DND-41 (cell line): ENCODE data around the gene TIMM9.

Experiments
- ATAC-seq: fragments of 200-7000 bp; cut with Tn5 transposase; 3 replicates; pipeline ENCODE4 v1.9.1; 2021; ENCODE audit warnings: low read depth; ENCODE audit not compliant: insufficient read depth
- DNase-seq: peaks from one replicate; pipeline ENCODE4 v3.0.0-alpha.2; 2020
- H2AFZ ChIP-seq: 2 replicates; pipeline ENCODE4 v1.6.0; 2012; ENCODE audit warnings: low read depth, low read length
- H3K27ac ChIP-seq: 2 replicates; pipeline ENCODE4 v1.5.1; 2012; ENCODE audit warnings: low read length, inconsistent platforms
- H3K27me3 ChIP-seq: fragments of 200-600 bp; sonication (generic); 2 replicates; pipeline ENCODE4 v1.6.0; 2012; ENCODE audit warnings: low read length, mild to moderate bottlenecking, inconsistent platforms; ENCODE audit not compliant: insufficient read depth, poor library complexity
- H3K36me3 ChIP-seq: 2 replicates; pipeline ENCODE4 v1.5.1; 2012; ENCODE audit warnings: low read length, inconsistent platforms; ENCODE audit not compliant: insufficient read depth
- H3K4me1 ChIP-seq: 2 replicates; pipeline ENCODE4 v1.5.1; 2012; ENCODE audit warnings: mild to moderate bottlenecking, low read length; ENCODE audit not compliant: insufficient read depth
- H3K4me2 ChIP-seq: 2 replicates; pipeline ENCODE4 v1.6.0; 2012; ENCODE audit warnings: mild to moderate bottlenecking, moderate library complexity, low read length, inconsistent platforms; ENCODE audit not compliant: insufficient read depth
- H3K4me3 ChIP-seq, 2 experiments: fragments of 200-600 bp in 1 of 2; shearing (Covaris generic) in 1 of 2; 2 replicates each; pipeline ENCODE4 v1.5.1; 2012 to 2016; ENCODE audit warnings: inconsistent platforms in 2 of 2, low read length in 2 of 2, mild to moderate bottlenecking in 2 of 2, low read depth in 1 of 2, moderate library complexity in 1 of 2
- H3K79me2 ChIP-seq: 2 replicates; pipeline ENCODE4 v1.6.0; 2012; ENCODE audit warnings: low read length, inconsistent platforms; ENCODE audit not compliant: insufficient read depth
- H3K9ac ChIP-seq: 2 replicates; pipeline ENCODE4 v1.6.0; 2012; ENCODE audit warnings: low read depth, mild to moderate bottlenecking, inconsistent platforms, low read length, moderate library complexity
- H3K9me3 ChIP-seq: 2 replicates; pipeline ENCODE4 v1.5.1; 2012; ENCODE audit warnings: low read length, moderate library complexity, mild to moderate bottlenecking, inconsistent platforms; ENCODE audit not compliant: insufficient read depth, severe bottlenecking
- H4K20me1 ChIP-seq: 2 replicates; pipeline ENCODE4 v1.6.0; 2012; ENCODE audit warnings: low read length; ENCODE audit not compliant: insufficient read depth
- EZH2 ChIP-seq: IDR thresholded peaks from 3 replicates; pipeline ENCODE4 v1.6.1; 2012; ENCODE audit warnings: borderline replicate concordance, low read depth, mild to moderate bottlenecking, moderate library complexity, low read length, inconsistent platforms; ENCODE audit not compliant: severe bottlenecking
- TF ChIP-seq, protein P1 (sequence below): IDR thresholded peaks from 2 replicates; pipeline ENCODE4 v1.5.1; 2012; ENCODE audit warnings: borderline replicate concordance, low read length, moderate library complexity, mild to moderate bottlenecking; ENCODE audit not compliant: poor library complexity, severe bottlenecking; ENCODE audit errors: extremely low read depth

TIMM9 gene

DNA sequence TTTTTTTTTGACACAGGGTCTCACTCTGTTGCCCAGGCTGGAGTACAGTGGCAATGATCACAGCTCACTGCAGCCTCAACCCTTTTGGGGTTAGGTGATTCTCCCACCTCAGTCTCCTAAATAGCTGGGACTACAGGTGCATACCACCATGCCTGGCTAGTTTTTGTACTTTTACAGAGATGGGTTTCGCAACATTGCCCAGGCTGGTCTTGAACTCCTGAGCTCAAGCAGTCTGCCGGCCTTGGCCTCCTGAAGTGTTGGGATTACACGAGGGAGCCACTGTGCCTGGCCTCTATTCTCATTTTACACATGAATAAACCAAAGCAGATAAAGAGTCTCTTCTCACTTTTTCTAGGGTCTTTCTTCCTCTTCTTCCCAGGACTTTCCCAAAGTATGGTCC is 28.4 kb downstream of the TIMM9 start:
- H3K4me3 ChIP-seq = no peak overlapping the region
- no peak for ATAC-seq

DNA sequence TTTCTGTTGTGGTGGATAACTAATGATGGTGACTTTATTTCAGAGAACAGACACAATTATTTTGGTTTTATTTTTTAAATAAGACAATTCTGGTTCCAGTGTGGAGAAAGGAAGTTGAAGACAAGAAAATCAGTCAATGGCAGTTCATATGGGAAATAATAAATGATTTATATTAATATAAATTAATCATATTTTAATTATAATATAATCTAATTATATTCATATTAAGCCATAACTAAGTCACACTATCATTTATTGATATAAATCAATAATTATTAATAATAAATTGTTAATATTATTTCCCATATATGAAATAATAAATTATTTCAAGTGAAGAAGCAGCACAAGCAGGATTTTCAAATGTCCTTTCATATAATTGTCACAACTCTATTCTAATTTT is 28.8 kb downstream of the TIMM9 start:
- ATAC-seq (no peak), DNase-seq (no peak)
- Histone ChIP-seq H3K9ac (no peak overlapping the region), H3K9me3 (no peaks in the 10 kb centered on the region), H4K20me1 (no peaks in the 10 kb centered on the region), H3K27ac (no peak overlapping the region), H3K4me3 (no peak overlapping the region), H3K27me3 (no peaks in the 10 kb centered on the region), H3K36me3 (no peaks in the 10 kb centered on the region), H3K79me2 (no peaks in the 10 kb centered on the region), H3K4me1 (no peaks in the 10 kb centered on the region), H3K4me2 (no peak overlapping the region), H2AFZ (no peak overlapping the region)
- TF ChIP-seq EZH2 = no peak
- TF ChIP-seq, protein P1, sequence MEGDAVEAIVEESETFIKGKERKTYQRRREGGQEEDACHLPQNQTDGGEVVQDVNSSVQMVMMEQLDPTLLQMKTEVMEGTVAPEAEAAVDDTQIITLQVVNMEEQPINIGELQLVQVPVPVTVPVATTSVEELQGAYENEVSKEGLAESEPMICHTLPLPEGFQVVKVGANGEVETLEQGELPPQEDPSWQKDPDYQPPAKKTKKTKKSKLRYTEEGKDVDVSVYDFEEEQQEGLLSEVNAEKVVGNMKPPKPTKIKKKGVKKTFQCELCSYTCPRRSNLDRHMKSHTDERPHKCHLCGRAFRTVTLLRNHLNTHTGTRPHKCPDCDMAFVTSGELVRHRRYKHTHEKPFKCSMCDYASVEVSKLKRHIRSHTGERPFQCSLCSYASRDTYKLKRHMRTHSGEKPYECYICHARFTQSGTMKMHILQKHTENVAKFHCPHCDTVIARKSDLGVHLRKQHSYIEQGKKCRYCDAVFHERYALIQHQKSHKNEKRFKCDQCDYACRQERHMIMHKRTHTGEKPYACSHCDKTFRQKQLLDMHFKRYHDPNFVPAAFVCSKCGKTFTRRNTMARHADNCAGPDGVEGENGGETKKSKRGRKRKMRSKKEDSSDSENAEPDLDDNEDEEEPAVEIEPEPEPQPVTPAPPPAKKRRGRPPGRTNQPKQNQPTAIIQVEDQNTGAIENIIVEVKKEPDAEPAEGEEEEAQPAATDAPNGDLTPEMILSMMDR = no peak

More for the DNA sequence above, 28.4 kb downstream of the TIMM9 start:
- Histone ChIP-seq H3K4me2 (no peak overlapping the region), H3K36me3 (no peaks in the 10 kb centered on the region), H3K9ac (no peak overlapping the region), H3K79me2 (no peaks in the 10 kb centered on the region), H3K4me1 (no peaks in the 10 kb centered on the region), H3K9me3 (no peaks in the 10 kb centered on the region), H3K27me3 (no peaks in the 10 kb centered on the region), H2AFZ (no peak overlapping the region), H4K20me1 (no peaks in the 10 kb centered on the region), H3K27ac (no peak overlapping the region)
- no peak for DNase-seq
- TF ChIP-seq, protein P1 = no peak
- no peak for TF ChIP-seq EZH2

DNA sequence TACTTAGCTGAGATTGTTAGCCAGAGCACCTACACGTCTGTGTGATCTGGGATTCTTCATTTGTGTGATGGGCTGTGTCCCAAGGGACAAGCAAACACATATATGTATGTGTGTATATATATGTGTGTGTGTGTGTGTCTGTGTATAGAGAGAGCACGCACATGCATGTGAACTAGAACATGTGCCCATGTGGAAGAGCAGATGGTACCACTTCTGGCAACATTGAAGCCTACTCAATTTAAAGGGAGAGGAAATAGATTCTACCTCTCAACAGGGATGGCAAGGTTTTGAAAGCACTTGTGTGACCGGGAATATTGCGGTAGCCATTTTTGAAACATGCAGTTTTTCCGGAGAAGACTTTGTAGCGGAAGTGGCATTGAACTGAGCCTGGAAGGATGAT is 30.2 kb downstream of the TIMM9 start:
- no peak overlapping the region for H2AFZ ChIP-seq
- H3K4me2 ChIP-seq = no peak overlapping the region
- H3K27me3 ChIP-seq = no peaks in the 10 kb centered on the region
- H3K27ac ChIP-seq = no peak overlapping the region
- no peaks in the 10 kb centered on the region for H3K9me3 ChIP-seq
- DNase-seq (no peak), ATAC-seq (no peak)
- no peaks in the 10 kb centered on the region for H4K20me1 ChIP-seq
- no peaks in the 10 kb centered on the region for H3K36me3 ChIP-seq
- TF ChIP-seq, protein P1 = no peak
- TF ChIP-seq EZH2 = no peak
- no peak overlapping the region for H3K4me3 ChIP-seq
- H3K79me2 ChIP-seq = no peaks in the 10 kb centered on the region
- H3K4me1 ChIP-seq = no peaks in the 10 kb centered on the region
- no peak overlapping the region for H3K9ac ChIP-seq
